NCI-H82 treated with DMSO at 0.1 percent for 48 hours (cell line): Measurements from ENCODE around the gene TMEM131L.

Source experiments
- DNase-seq: peaks from one replicate; lab custom pipeline; 2025; ENCODE audit not compliant: unreplicated experiment; lab: John Stamatoyannopoulos, UW

Gene TMEM131L

DNA sequence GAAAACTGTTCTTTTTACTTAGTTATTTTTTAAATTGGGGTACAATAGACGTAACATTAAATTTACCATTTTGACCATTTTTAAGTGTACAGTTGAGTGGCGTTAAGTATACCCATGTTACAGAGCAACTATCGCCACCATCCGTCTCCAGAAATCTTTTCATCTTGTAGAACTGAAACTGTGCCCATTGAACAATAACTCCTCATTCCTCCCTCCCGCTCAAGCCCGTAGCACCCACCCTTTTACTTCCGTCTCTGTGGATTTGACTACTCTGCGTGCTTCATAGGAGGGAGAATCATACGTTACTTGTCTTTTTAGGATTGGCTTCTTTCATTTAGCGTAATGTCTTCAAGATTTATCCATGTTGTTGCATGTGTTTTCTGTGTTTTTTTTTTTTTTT lies 55.3 kb downstream of the TMEM131L start:
- DNase-seq: no peak

DNA sequence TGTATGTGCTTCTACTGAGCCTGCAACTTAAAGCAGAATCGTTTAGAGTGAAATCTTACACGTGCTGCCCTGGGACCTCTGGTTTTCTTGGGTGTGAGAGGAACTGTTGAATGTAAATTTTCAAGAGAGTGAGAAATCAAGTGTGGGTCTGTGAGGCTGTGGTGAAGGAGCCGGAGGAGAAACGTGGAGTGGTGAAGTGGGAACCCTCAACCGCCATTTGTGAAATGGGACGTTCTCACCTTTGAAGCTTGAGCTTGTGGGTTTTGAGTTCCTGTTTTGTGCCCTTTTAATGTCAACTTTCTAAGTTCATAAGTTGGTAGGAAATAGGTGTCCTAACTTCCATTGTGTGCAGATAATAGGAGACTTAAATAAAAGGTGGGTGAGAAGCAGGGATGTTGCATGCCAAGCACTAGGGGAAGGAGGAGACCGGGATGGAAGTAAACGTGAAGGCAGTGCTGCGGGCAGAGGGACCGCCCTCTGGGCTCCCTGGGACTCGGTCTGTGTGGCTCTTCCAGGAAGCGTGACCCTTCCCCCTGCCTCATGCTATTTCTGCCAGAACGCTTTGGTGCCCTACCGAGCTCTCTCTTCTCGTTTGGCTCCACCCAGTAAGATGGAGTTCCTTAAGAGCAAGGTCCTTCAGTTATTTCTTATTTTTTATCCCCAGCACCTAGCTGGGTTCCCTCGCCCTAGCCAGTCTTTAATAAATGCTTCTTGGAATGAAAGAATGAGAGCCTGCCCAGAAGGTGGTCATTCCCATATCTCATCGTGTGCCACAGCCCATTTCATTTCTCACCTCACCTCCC lies 56.0 kb downstream of the TMEM131L start:
- no peak for DNase-seq

DNA sequence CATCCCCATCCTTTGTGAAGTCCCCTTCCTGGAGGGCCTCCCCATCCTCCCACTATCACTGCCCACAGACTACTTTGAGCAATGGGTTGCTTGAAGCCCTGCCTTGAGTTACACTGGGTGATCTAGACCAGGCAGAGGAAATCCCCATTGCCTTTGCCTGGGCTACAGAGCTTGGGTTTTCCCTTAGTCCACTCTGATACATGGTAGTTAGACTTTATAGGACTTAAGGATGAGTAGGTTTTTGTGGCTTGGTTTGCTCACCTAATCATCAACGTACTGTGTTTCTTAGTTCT lies 56.6 kb downstream of the TMEM131L start:
- no peak for DNase-seq

DNA sequence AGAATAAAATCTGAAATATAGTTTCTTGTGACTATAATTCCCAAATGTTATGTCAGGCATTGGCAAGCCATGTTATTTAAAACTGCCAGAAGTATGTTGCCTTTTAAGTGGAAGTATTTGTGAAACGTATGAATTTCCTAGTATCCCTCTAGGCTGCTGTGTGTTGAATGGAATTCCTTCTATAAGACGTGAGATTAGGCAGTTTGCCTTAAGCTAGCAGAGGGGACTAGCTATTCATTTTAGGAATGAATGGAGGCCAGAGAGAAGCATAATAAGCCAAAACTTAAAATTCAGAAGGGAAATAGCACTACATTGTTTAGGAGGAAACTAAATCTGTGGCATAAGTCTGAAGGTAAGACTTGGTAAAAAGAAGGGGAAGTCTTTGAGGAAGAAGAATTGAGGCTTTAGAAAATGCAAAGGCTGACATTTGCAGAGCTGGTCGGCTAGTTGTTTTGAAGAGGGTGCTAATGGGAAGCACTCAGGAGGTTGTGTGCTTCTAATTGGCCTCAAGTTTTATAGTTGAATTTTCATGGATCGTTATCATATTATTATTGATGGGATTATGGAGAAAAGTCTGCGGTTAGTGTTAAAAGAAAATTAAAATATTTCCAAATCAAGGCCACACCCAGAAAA lies 57.1 kb downstream of the TMEM131L start:
- no peak for DNase-seq

DNA sequence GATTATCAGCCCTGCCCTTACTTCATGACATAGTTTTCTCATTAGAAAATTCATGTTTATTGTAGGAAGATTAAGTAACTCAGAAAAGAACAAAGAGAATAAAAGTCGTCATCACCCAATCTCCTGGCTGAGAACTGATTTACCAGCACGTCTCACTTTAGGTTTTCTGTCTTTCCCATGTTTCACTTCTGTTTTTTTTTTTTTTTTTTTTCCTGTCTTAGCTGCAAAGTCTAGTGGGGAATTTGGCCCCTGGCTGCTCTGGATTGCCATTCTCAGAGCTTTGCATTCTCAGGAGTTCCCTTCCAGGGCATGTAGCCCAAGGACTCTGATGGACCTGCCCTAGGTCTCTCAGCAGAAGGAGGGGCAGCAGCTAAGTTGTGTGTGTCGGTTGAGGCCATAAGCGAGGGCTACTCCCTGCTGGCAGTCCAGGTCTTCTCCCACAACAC lies 57.8 kb downstream of the TMEM131L start:
- DNase-seq: no peak

DNA sequence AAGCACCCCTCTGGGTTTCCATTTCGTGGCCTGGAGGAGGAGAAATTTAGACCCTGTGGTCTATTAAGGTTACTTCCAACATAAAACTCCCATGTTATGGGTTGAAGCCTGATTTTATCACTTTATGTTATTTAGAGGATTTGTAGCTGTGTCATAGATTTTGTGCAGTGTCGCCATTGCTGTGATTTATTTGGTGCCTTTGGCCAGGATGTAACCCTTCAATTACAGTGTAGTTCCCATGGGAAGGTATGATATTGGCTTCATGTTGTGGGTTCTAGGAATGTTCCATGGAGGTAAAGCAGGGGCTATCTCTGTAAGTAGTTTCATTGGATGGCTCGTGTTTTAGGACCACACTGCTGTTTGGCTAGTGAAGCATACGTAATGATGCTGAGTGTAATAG lies 58.5 kb downstream of the TMEM131L start:
- DNase-seq: no peak

DNA sequence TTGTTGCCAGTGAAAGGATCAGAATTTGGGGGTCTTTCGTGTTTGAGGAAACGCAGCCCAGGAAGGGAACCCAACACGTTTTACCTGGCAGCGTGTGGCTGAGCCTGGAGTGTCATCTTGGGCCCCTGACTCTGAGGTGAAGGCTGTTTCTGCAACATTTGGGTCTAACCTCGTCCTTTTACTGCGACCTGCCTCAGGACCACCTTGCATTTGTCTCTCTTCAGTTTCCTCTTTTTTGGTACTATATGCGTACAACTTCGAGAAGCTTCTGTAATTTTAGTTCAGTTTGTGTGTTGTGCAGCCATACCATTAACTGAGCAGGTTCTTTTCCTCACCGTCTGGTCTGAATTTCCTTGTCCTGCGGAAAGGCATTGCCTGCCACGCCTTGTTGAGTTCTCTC lies 61.5 kb downstream of the TMEM131L start:
- DNase-seq: no peak

DNA sequence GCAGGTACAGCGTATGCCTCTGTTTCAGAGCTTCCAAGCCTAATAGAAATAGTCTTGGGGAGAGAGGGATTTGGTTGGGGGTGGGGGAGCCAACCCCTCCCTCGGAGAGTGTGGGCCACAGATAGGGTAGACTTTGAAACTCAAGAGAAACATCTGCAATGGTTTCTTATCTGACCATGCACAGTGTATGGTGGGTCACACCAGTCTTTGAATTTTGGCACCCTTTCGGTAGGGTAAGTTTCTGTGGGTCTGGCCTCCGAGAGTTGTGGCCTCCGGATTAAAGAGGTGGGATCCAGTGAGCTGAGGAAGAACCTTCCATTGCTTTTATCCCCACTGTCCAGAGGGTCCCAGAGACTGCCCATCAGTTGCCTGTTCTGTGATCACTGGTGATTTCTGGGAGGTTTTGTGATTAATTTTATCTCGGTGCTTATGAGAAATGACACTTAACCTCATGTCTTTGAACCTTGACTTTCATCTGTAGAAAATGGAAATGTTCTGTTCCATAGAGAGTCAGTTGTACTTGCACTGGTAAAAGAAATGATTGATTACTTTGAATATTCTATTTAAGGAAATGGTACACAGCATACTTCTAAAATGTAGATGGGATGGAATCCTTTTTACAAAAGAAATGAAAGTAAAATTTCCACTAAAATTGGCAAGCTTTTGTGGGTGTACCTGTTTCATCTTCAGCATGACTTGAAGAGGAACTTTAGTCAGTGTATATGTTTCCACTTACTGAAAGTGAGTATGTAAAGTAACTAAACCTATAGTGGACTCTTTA lies 62.7 kb downstream of the TMEM131L start:
- no peak for DNase-seq

DNA sequence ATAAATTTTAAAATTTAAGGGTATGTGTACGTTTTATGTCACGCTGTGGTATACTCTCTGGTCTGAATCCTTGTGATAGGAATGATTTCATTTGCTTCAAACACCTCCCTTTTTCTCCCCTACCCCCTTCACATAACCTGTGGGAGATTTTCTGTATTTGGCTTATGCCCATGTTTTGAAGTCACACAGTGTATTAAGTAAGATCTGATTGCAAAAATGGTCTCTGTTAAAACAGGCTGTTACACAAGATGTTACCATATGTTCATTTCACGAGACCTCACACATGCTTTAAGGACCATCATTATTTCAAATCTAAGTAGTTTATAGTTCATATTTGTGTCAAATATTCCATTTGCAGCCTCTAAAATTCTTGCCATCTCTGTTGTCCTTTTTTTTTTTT lies 63.5 kb downstream of the TMEM131L start:
- DNase-seq: no peak

DNA sequence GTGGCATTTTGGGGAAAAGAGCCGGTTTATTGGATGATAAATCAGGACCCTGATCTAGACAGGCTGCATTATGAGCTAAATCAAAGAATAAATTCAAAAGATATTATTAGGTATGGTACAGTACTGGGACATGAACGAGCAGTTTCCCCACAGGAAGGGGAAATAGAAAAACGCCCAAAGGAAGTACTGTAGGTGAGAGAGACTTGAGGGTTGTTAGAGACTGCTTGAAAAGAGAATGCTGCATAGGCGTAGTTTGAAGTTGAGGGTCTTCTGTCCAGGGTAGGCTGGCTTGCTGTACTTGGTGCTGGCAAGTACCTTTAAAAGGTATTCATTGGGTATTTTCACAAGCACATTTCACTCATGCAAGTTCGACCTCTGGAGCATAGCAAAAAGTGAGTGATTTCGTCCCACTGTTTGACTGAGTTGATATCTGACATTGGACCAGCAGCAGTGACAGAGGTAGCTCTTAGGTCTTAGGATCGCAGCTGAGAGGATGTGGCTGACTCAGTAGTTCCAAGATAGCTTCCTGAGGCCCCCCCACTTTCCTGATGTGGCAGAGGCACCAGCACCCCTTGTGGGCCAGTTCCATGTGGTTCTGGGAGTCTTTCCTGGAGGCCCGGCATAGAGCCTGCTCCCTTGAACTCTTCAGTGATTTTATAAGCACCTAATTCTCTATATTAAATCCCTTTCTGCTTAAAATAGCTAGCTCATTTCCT lies 64.3 kb downstream of the TMEM131L start:
- DNase-seq: no peak

DNA sequence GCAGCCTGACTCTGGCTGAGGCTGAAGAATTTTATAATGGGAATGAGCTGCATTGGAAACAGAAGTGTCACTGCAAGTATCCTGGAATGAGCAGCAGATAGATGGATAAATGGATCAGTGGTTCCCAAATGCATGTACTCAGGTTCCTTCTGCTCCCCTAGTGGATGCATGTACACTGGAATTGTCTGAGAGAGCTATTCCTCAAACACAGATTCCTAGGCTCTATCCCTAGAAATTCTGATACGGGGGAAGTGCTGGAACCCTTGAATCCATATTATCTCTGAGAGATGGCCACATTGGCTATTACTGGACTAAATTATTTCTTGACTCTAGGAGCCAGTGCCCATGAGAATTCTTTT lies 64.8 kb downstream of the TMEM131L start:
- DNase-seq: no peak

DNA sequence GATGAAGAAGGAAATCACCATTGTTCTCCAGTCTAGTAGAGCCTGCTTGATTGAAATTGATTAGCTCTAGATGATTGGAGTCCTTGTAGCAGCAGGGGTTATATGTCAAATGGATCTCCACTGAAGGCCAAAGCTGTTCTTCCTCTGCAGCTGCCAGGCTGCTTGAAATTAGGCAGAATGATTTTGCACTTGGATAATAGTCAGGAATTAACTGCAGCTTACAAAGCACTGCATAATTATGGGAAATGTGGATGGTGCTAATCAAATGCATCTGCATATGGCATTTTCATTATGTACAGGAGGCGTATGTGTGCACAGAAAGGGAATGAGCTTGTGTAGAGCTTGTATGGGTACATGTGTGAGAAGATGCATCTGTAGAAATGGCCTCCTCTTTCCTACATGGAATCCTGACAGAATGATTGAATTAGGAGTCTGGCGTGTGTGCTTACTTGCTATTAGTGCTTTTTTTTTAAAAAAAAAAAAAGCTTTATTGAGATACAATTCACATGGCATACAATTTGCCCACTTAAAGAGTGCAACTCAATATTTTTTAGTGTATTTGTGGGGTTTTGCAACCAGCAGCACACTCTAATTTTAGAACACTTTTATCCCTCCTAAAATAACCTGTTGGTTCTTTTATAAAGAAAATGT lies 65.9 kb downstream of the TMEM131L start:
- no peak for DNase-seq

DNA sequence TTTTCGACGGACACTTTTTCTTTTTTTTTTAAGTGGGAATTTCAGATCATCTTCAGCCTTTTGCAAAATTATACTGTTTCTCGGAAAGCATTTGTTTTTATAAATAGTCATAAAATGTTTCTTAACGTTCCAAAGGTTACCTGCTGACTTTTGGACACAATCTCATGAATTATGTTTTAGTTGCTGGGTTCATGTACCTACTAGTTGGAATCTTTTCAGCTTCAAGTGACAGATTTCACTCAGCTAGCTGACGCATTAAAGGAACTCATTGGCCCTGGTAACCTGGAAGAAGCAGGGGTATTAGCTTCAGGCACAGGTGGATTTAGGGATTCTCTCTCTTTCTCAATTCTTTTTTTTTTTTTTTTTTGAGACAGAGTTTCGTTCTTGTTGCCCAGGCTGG lies 66.5 kb downstream of the TMEM131L start:
- DNase-seq: no peak

DNA sequence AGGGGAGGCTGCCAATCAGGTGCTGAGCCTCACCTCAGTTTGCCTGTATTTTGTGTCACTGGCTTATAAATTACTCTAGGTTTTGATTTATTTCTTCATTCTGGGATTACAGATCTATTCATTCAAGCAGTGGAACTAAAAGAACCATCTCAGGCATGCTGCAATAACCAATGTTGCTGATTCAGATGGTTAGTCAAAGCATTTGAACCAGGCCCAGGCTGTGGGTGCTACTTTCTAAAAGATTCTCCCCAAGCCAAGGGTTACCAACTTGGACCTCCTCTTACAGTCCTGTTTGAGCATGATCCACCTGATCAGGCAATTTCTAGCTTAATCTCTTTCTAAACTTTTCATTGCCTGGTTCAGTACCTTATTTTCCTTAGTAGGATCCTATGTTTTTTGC lies 67.2 kb downstream of the TMEM131L start:
- DNase-seq: no peak

DNA sequence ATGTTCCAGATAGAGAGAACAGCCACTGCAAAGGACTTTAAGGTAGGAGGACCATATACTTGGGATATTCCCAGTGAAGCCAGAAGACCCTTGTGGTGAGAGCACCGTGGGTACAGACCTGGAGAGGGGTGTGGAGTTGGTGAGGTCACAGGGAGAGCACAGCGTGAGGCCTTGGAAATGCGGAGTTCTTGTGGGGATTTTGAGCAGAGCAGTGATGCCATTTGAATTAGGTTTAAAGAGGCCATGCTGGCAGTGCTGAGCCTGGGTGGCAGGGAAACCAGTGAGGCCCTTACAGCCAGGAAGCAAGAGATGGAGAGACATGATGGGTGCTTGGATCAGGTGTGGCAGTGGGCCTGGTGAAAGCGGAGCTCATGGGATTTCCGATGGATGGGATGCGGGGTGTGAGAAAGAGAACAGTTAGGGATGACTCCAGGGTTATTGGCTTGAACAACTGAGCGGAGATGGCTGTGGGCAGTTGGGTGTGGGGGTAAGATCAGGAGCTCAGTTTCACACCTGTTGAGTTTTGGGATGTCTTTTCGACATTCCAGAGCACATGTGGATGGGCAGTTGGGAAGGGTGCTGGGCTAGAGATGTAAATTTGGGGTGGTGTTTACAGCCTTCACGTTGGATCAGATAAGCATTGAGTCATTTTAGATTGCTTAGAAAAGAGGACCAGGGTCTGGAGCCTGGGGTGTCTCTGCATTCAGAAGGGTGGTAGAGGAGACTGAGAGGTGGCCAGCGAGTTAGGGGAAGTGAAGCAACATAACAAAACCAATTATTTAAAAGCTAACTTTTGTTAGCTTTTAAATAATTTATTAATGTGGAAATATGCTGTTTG lies 68.9 kb downstream of the TMEM131L start:
- no peak for DNase-seq

DNA sequence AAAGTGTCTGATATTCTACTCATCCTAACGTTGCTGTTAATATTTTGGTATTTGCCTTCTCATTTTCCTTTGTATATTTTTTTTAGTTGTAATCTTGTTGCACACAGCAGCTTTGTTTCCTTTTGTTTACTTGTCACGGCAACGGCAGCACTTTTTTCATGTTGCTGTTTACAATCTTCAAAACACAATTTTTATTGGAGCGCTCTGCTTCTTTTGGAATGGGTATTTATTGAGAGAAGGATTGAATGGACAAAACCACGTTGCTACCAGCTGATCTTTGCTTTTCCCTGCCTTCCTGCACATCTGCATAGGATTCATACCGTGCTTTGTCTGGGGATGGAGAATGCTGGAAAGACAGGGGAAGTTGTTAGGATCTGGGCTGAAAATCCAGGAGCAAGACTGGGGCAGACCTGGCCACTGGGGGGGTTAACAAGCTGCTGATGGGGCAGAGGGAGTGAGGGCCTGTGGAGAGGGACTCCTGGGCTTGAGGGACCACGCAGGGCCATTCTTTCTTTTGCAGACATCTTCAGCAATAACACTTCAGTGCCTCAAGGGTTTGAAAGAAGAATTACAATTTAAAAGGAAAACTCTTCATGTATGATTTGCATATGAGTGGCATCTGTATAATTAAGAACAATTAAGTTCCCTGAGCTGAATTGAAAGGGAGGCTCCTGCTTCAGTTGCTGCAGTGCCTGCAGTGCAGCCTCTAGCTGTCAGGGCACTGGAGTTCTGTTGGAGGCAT lies 69.8 kb downstream of the TMEM131L start:
- DNase-seq: no peak

DNA sequence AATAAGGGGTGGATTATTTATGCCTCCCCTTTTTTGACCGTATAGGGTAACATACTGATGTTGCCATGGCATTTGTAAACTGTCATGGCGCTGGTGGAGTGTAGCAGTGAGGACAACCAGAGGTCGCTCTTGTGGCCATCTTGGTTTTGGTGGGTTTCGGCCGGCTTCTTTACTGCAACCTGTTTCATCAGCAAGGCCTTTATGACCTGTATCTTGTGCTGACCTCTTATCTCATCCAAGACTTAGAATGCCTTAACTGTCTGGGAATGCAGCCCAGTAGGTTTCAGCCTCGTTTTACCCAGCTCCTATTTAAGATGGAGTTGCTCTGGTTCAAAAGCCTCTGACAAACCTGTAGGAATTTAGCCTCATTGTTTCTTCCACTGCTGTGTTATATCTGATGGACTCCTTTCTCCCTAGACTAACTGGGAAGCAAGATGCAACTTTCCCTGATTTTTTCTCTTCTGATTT lies 71.4 kb downstream of the TMEM131L start:
- no peak for DNase-seq

DNA sequence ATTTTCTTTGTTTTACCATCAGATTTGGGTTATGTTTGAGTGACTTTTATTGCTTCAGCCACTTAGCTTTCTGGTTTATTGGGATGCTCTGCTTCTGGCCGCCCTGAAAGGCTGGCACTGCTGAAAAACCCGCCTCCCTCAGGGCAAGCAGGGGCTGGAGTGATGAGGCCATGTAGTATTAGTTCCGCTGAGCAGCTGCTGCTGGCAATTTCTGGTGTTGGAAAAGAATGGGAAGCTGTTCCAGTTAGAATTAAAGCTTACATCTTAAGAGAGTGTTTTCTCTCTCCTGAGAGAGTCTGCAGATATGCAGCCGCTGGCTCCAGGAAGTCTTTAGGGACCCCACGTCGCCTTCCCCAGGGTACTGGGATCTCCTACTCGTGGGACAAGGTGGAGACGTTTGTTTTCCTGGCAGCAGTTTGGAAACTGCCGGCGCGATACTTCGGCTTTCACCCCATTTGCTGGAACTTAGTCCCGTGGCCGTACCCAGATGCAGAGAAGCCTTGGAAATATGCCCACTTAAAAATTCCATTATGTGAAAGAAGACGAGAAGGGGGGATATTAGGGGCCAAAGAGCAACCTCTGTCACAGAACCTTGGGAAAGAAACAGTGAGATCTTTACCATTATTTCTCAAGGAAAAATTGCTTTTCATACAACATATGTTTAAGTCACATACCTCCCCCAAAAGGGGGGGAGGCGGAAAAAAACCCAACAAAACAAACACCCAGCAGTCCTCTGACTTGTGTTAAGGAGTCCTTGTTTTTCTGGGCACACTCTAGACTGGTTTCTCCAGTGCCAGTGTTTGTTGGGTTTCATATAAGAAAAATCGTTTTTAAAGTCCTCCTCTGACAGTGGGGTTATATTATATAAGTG lies 72.6 kb downstream of the TMEM131L start:
- DNase-seq: no peak
